ES-I3 (cell line): ENCODE measurements around the gene COQ9.

Experiments used
- H3K36me3 ChIP-seq: 2 replicates; pipeline ENCODE4 v1.6.1; 2013; ENCODE audit warnings: mild to moderate bottlenecking, low read length, control low read depth, moderate library complexity; ENCODE audit not compliant: insufficient read depth
- H3K4me1 ChIP-seq: 2 replicates; pipeline ENCODE4 v1.6.1; 2013; ENCODE audit warnings: mild to moderate bottlenecking, control low read depth, low read length; ENCODE audit not compliant: insufficient read depth
- H3K9ac ChIP-seq: 2 replicates; pipeline ENCODE4 v1.6.1; 2013; ENCODE audit warnings: low read depth, mild to moderate bottlenecking, low read length, moderate library complexity
- H3K9me3 ChIP-seq: 2 replicates; pipeline ENCODE4 v1.6.1; 2013; ENCODE audit warnings: mild to moderate bottlenecking, low read length, moderate library complexity; ENCODE audit not compliant: control insufficient read depth, insufficient read depth

COQ9 gene

GRCh38 chr16:57501492-57501891, 54.2 kb downstream of the COQ9 start:
- H3K9ac ChIP-seq: no peak overlapping the region
- no peaks in the 10 kb centered on the region for H3K36me3 ChIP-seq
- H3K9me3 ChIP-seq: no peaks in the 10 kb centered on the region
- H3K4me1 ChIP-seq: no peaks in the 10 kb centered on the region; the same call in 1 of the 2 replicates

- H3K9me3 ChIP-seq: no peaks in the 10 kb centered on the region
- H3K9ac ChIP-seq: no peak overlapping the region
- H3K4me1 ChIP-seq: no peaks in the 10 kb centered on the region; the same call in 1 of the 2 replicates
- no peaks in the 10 kb centered on the region for H3K36me3 ChIP-seq
Observed at GRCh38 chr16:57502048-57502775, 54.9 kb downstream of the COQ9 start.

- H3K4me1 ChIP-seq: peaks cover 5% of the 10 kb centered on the region; the same call in 1 of the 2 replicates
- no peak overlapping the region for H3K9ac ChIP-seq
- no peaks in the 10 kb centered on the region for H3K9me3 ChIP-seq
- H3K36me3 ChIP-seq: no peaks in the 10 kb centered on the region
Observed at GRCh38 chr16:57503366-57503765, 56.1 kb downstream of the COQ9 start.

- H3K36me3 ChIP-seq: no peaks in the 10 kb centered on the region
- peaks cover 5% of the 10 kb centered on the region; the same call in 1 of the 2 replicates for H3K4me1 ChIP-seq
- no peak overlapping the region for H3K9ac ChIP-seq
- no peaks in the 10 kb centered on the region for H3K9me3 ChIP-seq
Observed at GRCh38 chr16:57504001-57504400, 56.7 kb downstream of the COQ9 start.

- H3K36me3 ChIP-seq: no peaks in the 10 kb centered on the region
- H3K4me1 ChIP-seq: peaks cover 5% of the 10 kb centered on the region; the same call in 1 of the 2 replicates
- H3K9ac ChIP-seq: no peak overlapping the region
- no peaks in the 10 kb centered on the region for H3K9me3 ChIP-seq
Observed at GRCh38 chr16:57504491-57504890, 57.2 kb downstream of the COQ9 start.

GRCh38 chr16:57505169-57505568, 57.9 kb downstream of the COQ9 start:
- Histone ChIP-seq H3K9ac (no peak overlapping the region), H3K36me3 (no peaks in the 10 kb centered on the region), H3K9me3 (no peaks in the 10 kb centered on the region), H3K4me1 (peaks cover 5% of the 10 kb centered on the region; the same call in 1 of the 2 replicates)

GRCh38 chr16:57507136-57508034, 60.1 kb downstream of the COQ9 start:
- Histone ChIP-seq H3K36me3 (no peaks in the 10 kb centered on the region), H3K4me1 (peaks cover 5% of the 10 kb centered on the region; the same call in 1 of the 2 replicates), H3K9me3 (no peaks in the 10 kb centered on the region), H3K9ac (no peak overlapping the region)

- Histone ChIP-seq H3K4me1 (peaks cover 6% of the 10 kb centered on the region; the same call in 1 of the 2 replicates), H3K9me3 (no peaks in the 10 kb centered on the region), H3K36me3 (no peaks in the 10 kb centered on the region), H3K9ac (no peak overlapping the region)
Observed at GRCh38 chr16:57508035-57508425, 60.8 kb downstream of the COQ9 start.

GRCh38 chr16:57509231-57509923, 62.1 kb downstream of the COQ9 start:
- no peaks in the 10 kb centered on the region for H3K9me3 ChIP-seq
- no peak overlapping the region for H3K9ac ChIP-seq
- H3K4me1 ChIP-seq: peaks cover 13% of the 10 kb centered on the region; the same call in 1 of the 2 replicates
- H3K36me3 ChIP-seq: no peaks in the 10 kb centered on the region

GRCh38 chr16:57510016-57510871, 63.0 kb downstream of the COQ9 start:
- Histone ChIP-seq H3K4me1 (peaks cover 13% of the 10 kb centered on the region; the same call in 1 of the 2 replicates), H3K9ac (no peak overlapping the region), H3K9me3 (no peaks in the 10 kb centered on the region), H3K36me3 (no peaks in the 10 kb centered on the region)
